IMR-90 (cell line): ENCODE measurements around the gene CHPF. TPM values are rescaled to one million over a fixed set of nuclear protein-coding genes. Genes with fewer than 3 reads are reported as not detected.

ENCODE experiments used
- ATAC-seq: fragments of 200-7000 bp; cut with Tn5 transposase; 2 replicates; pipeline ENCODE4 v1.9.1; 2020; ENCODE audit warnings: low read depth, mild to moderate bottlenecking, moderate library complexity
- BruUV-seq: library from RNA; stranded (reverse); fragments of 400-500 nt; replicated peaks from 2 replicates; lab custom pipeline; 2021; lab: Mats Ljungman, UMichigan
- CTCF ChIA-PET: fragments of 300-600 bp; formaldehyde crosslinking; extraction: SDS; loops from one replicate; lab custom pipeline; 2021; ENCODE audit warnings: antibody characterized with exemption; lab: Yijun Ruan, JAX
- POLR2A ChIA-PET: fragments of 300-600 bp; sonication (Branson Sonifier 250); formaldehyde crosslinking; loops from one replicate; lab custom pipeline; 2022; ENCODE audit warnings: antibody characterized with exemption; ENCODE audit not compliant: unreplicated experiment; lab: Charles Lee
- DNase-seq: peaks from one replicate; pipeline ENCODE4 v3.0.0; 2013
- H2AFZ ChIP-seq: replicated peaks from 2 replicates; pipeline ENCODE3; 2013; ENCODE audit warnings: low read length, mild to moderate bottlenecking; ENCODE audit not compliant: poor library complexity
- H2AK5ac ChIP-seq: 2 replicates; pipeline ENCODE4 v1.6.1; 2013; ENCODE audit warnings: low read depth, low read length, inconsistent platforms
- H2AK9ac ChIP-seq: replicated peaks from 2 replicates; pipeline ENCODE3; 2013; ENCODE audit warnings: mild to moderate bottlenecking, low read depth, low read length, moderate library complexity; ENCODE audit not compliant: poor library complexity
- H2BK120ac ChIP-seq: 2 replicates; pipeline ENCODE4 v1.6.1; 2013; ENCODE audit warnings: low read depth, low read length, inconsistent platforms
- H2BK15ac ChIP-seq: 3 replicates; pipeline ENCODE4 v1.6.1; 2013; ENCODE audit warnings: low read depth, low read length, inconsistent platforms
- H2BK20ac ChIP-seq: 2 replicates; pipeline ENCODE4 v1.6.1; 2013; ENCODE audit warnings: low read depth, mild to moderate bottlenecking, inconsistent platforms, low read length, moderate library complexity
- H2BK5ac ChIP-seq: 2 replicates; pipeline ENCODE4 v1.6.1; 2013; ENCODE audit warnings: mild to moderate bottlenecking, low read depth, low read length, inconsistent platforms; ENCODE audit not compliant: poor library complexity, severe bottlenecking
- H3K14ac ChIP-seq: replicated peaks from 2 replicates; pipeline ENCODE4 v1.6.1; 2013; ENCODE audit warnings: low read depth, low read length, inconsistent platforms
- H3K18ac ChIP-seq: 2 replicates; pipeline ENCODE4 v1.6.1; 2013; ENCODE audit warnings: low read depth, low read length, control low read depth
- H3K23ac ChIP-seq: 2 replicates; pipeline ENCODE4 v1.6.1; 2013; ENCODE audit warnings: low read depth, low read length, inconsistent platforms
- H3K27ac ChIP-seq: 2 replicates; pipeline ENCODE4 v1.5.1; 2013; ENCODE audit warnings: mild to moderate bottlenecking, control low read depth, low read length; ENCODE audit not compliant: insufficient read depth
- H3K27me3 ChIP-seq: 2 replicates; pipeline ENCODE4 v1.6.1; 2013; ENCODE audit warnings: low read length; ENCODE audit not compliant: control insufficient read depth, insufficient read depth
- H3K36me3 ChIP-seq: 2 replicates; pipeline ENCODE4 v1.6.1; 2013; ENCODE audit warnings: low read length, mixed read lengths; ENCODE audit not compliant: control insufficient read depth, insufficient read depth
- H3K4ac ChIP-seq: 2 replicates; pipeline ENCODE4 v1.6.1; 2013; ENCODE audit warnings: low read depth, low read length, inconsistent platforms
- H3K4me1 ChIP-seq: 2 replicates; pipeline ENCODE4 v1.6.1; 2013; ENCODE audit warnings: low read length, mixed read lengths; ENCODE audit not compliant: control insufficient read depth, insufficient read depth
- H3K4me2 ChIP-seq: 2 replicates; pipeline ENCODE4 v1.6.1; 2013; ENCODE audit warnings: low read depth, mild to moderate bottlenecking, control low read depth, low read length, moderate library complexity
- H3K4me3 ChIP-seq: 2 replicates; pipeline ENCODE4 v1.5.1; 2013; ENCODE audit warnings: low read depth, mild to moderate bottlenecking, control low read depth, low read length, moderate library complexity; ENCODE audit not compliant: insufficient read depth
- H3K56ac ChIP-seq: 2 replicates; pipeline ENCODE4 v1.6.1; 2013; ENCODE audit warnings: low read length, inconsistent platforms; ENCODE audit not compliant: insufficient read depth; ENCODE audit errors: extremely low read depth
- H3K79me1 ChIP-seq, 2 experiments: 2 replicates each; pipeline ENCODE4 v1.6.1; 2013; ENCODE audit warnings: low read length in 2 of 2, inconsistent platforms in 1 of 2, low read depth in 1 of 2
- H3K9ac ChIP-seq: 2 replicates; pipeline ENCODE4 v1.6.1; 2013; ENCODE audit warnings: low read depth, low read length, control low read depth
- H3K9me1 ChIP-seq: 2 replicates; pipeline ENCODE4 v1.6.1; 2013; ENCODE audit warnings: low read length, inconsistent platforms; ENCODE audit not compliant: insufficient read depth
- H3K9me3 ChIP-seq: 2 replicates; pipeline ENCODE4 v1.6.1; 2013; ENCODE audit warnings: low read length; ENCODE audit not compliant: control insufficient read depth, insufficient read depth
- H4K20me1 ChIP-seq: 2 replicates; pipeline ENCODE4 v1.6.1; 2013; ENCODE audit warnings: low read length, inconsistent platforms; ENCODE audit not compliant: insufficient read depth
- H4K5ac ChIP-seq: 2 replicates; pipeline ENCODE4 v1.6.1; 2013; ENCODE audit warnings: mild to moderate bottlenecking, low read depth, low read length, control low read depth
- H4K8ac ChIP-seq, 2 experiments: 2 replicates each; pipeline ENCODE4 v1.6.1; 2013; ENCODE audit warnings: low read depth in 2 of 2, low read length in 2 of 2, control low read depth in 1 of 2, inconsistent platforms in 1 of 2
- H4K91ac ChIP-seq: 2 replicates; pipeline ENCODE4 v1.6.1; 2013; ENCODE audit warnings: low read depth, low read length, inconsistent platforms; ENCODE audit not compliant: insufficient read depth
- ELK1 ChIP-seq: fragments of 150-350 bp; IDR thresholded peaks from 2 replicates; pipeline ENCODE4 v1.6.1; 2016; ENCODE audit warnings: low read depth, mild to moderate bottlenecking, low read length, moderate library complexity, borderline replicate concordance
- MAFK ChIP-seq: IDR thresholded peaks from 2 replicates; pipeline ENCODE4 v1.6.1; 2012; ENCODE audit warnings: low read depth, low read length, improper control_type of control experiment
- WGBS, 2 experiments: methylation state at CpG; one replicate each; pipeline versions ENCODE4 v1.1.5 to v1.1.7; 2013; ENCODE audit warnings: missing lambda C conversion rate in 2 of 2; ENCODE audit not compliant: insufficient read length in 1 of 2; ENCODE audit errors: extremely low coverage in 2 of 2; 5-methylcytosine and 5-hydroxymethylcytosine counted together
- dilution Hi-C: fragments of 300-500 bp; cut with HindIII; formaldehyde crosslinking; loops from one replicate; pipeline ENCODE4 v1.14.3; 2018; ENCODE audit warnings: low sequenced_read_pairs; ENCODE audit not compliant: unreplicated experiment
- in situ Hi-C: fragments of 300-500 bp; cut with MboI; formaldehyde crosslinking; loops from 3 replicates; pipeline ENCODE4 v1.14.3; 2019; ENCODE audit warnings: low sequenced_read_pairs, inconsistent platforms, mixed read lengths
- intact Hi-C: fragments of 100-400 bp; cut with micrococcal nuclease; formaldehyde crosslinking; loops from 2 replicates; pipeline ENCODE4 v1.10.0; 2022
- polyA plus RNA-seq, 3 experiments: library from polyadenylated mRNA; depleted of rRNA; stranded (reverse); fragments of >200 nt; gene quantifications; 2 replicates each; pipeline ENCODE4 v1.2.3, GENCODE V29; 2012; ENCODE audit warnings: low replicate concordance in 1 of 3
- total RNA-seq: library from RNA; depleted of rRNA; stranded (reverse); fragments of >200 nt; gene quantifications from 2 replicates; pipeline ENCODE4 v1.2.3, GENCODE V29; 2012
- TF ChIP-seq, protein P1 (sequence below): fragments of 150-350 bp; IDR thresholded peaks from 2 replicates; pipeline ENCODE4 v1.6.1; 2017; ENCODE audit warnings: mild to moderate bottlenecking, antibody characterized with exemption, low read length, low read depth

CHPF gene
- total and polyA plus RNA-seq, 2 of the 4 experiments (the other 2 are of a cell fraction) = 24.0 to 115 TPM

DNA sequence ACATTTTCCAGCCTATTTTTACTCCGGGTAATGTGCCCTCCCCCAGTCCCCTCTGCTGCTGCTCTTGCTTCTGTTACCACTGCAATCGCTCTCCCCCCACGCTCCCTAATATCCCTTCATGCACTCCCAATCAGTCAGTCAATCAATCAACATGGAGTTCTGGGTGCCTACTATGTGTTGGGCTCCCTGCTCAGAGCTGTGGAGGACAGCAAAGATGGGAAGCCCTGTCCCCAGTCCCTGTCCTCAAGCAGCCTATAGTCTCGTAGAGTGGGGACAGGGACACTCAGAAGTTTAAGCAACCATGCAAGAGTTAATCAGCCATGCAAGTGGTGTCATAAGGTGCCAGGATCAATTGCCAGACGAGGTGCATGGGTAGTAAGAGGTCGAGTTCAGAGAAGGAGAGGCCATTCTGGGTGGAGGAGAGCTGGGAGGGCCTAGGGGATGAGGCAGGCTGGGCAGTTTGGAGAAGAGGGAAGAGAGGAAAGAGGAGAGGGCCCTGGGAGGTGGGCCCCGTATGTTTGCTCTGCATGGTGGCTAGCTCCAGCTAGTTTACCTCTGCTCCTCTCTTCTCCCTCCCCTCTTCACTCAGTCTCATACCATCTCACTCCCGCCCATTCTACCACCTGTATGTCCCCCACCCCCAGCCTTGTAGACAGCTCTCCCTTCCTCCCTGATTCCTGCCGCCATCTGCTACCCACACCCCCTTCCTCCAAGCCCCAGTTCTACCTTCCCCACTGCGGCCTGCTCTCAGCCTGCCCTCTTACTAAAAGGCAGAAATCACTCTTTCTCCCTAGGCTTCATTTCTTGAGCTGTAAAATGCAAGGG is 25.4 kb downstream of the CHPF start (continued):
- TF ChIP-seq, protein P1, sequence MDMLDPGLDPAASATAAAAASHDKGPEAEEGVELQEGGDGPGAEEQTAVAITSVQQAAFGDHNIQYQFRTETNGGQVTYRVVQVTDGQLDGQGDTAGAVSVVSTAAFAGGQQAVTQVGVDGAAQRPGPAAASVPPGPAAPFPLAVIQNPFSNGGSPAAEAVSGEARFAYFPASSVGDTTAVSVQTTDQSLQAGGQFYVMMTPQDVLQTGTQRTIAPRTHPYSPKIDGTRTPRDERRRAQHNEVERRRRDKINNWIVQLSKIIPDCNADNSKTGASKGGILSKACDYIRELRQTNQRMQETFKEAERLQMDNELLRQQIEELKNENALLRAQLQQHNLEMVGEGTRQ = no peak

- H3K4ac ChIP-seq = no peak overlapping the region
- H2BK120ac ChIP-seq = no peak overlapping the region
- H3K9me3 ChIP-seq = no peaks in the 10 kb centered on the region
- no peak overlapping the region for H2AK5ac ChIP-seq
- no peak overlapping the region for H3K9ac ChIP-seq
- CTCF ChIA-PET = interaction anchor here (0.9 kb wide), 1 partner anchor 13 kb away, joined by 3 read pairs; no protein-coding TSS in a partner anchor
- no peaks in the 10 kb centered on the region; the same call in 1 of the 2 replicates for H4K20me1 ChIP-seq
- no peak overlapping the region for H3K23ac ChIP-seq
- H3K14ac ChIP-seq = no peak overlapping the region
- H3K56ac ChIP-seq = no peak overlapping the region
- no TSS peak for BruUV-seq
- intact Hi-C loops (no loop called here), dilution Hi-C loops (no loop called here), in situ Hi-C loops (no loop called here)
- no peak overlapping the region for H4K91ac ChIP-seq
- H2AK9ac ChIP-seq = no peak overlapping the region
- TF ChIP-seq MAFK (no peak), ELK1 (no peak)
- H4K5ac ChIP-seq = no peak overlapping the region
- ATAC-seq = no peak
- no peaks in the 10 kb centered on the region for H3K36me3 ChIP-seq
- WGBS, 2 experiments = 100% methylated on average over 2 of the region's 7 CpGs; no CpG with 5 or more reads in 1 of the 2 experiments
- H2BK20ac ChIP-seq = no peak overlapping the region
- peaks cover 14% of the 10 kb centered on the region for H3K4me1 ChIP-seq
- no peak overlapping the region for H2BK5ac ChIP-seq
- no peak overlapping the region for H3K4me2 ChIP-seq
- no peak overlapping the region for H3K4me3 ChIP-seq
- no peaks in the 10 kb centered on the region for H3K9me1 ChIP-seq
- peaks cover 63% of the 10 kb centered on the region for H3K27me3 ChIP-seq
- no peak for DNase-seq
- no peak overlapping the region for H3K27ac ChIP-seq
- H2AFZ ChIP-seq = no peak overlapping the region
- no peak overlapping the region for H4K8ac ChIP-seq
- no peak overlapping the region for H2BK15ac ChIP-seq
- POLR2A ChIA-PET = no interaction called here
- H3K18ac ChIP-seq = no peak overlapping the region
- no peaks in the 10 kb centered on the region for H3K79me1 ChIP-seq
Measured at GRCh38 chr2:219516888-219517287, 26.7 kb downstream of the CHPF start.
